H9 (cell line): Measurements from ENCODE around the gene ARHGAP11A. TPM values are rescaled to one million over a fixed set of nuclear protein-coding genes. Genes with fewer than 3 reads are reported as not detected.

Experiments used
- DNase-seq: peaks from one replicate; pipeline ENCODE4 v3.0.0-alpha.2; 2017
- H2AFZ ChIP-seq: one replicate; pipeline ENCODE4 v1.6.1; 2013; ENCODE audit warnings: mild to moderate bottlenecking, low read length, control low read depth, moderate library complexity
- H2AK5ac ChIP-seq: 2 replicates; pipeline ENCODE4 v1.6.1; 2013; ENCODE audit warnings: low read length, control low read depth, mixed read lengths; ENCODE audit not compliant: insufficient read length
- H2BK120ac ChIP-seq: one replicate; pipeline ENCODE4 v1.6.1; 2013; ENCODE audit warnings: low read depth, mild to moderate bottlenecking, low read length, control low read depth, inconsistent platforms; ENCODE audit not compliant: poor library complexity, severe bottlenecking
- H2BK12ac ChIP-seq: 2 replicates; pipeline ENCODE4 v1.6.1; 2013; ENCODE audit warnings: low read length, control low read depth, mixed read lengths, low read depth; ENCODE audit not compliant: insufficient read length
- H2BK15ac ChIP-seq: 2 replicates; pipeline ENCODE4 v1.6.1; 2013; ENCODE audit warnings: low read depth, low read length, control low read depth
- H2BK20ac ChIP-seq: one replicate; pipeline ENCODE4 v1.6.1; 2013; ENCODE audit warnings: low read depth, mild to moderate bottlenecking, low read length, control low read depth, inconsistent platforms; ENCODE audit not compliant: poor library complexity, severe bottlenecking
- H2BK5ac ChIP-seq: 2 replicates; pipeline ENCODE4 v1.6.1; 2013; ENCODE audit warnings: low read length, control low read depth, mixed read lengths; ENCODE audit not compliant: insufficient read length
- H3K14ac ChIP-seq: 2 replicates; pipeline ENCODE4 v1.6.1; 2013; ENCODE audit warnings: low read length, control low read depth; ENCODE audit not compliant: insufficient read depth
- H3K18ac ChIP-seq: 2 replicates; pipeline ENCODE4 v1.6.1; 2013; ENCODE audit warnings: low read depth, mild to moderate bottlenecking, mixed read lengths, low read length, control low read depth; ENCODE audit not compliant: insufficient read length
- H3K23ac ChIP-seq: 2 replicates; pipeline ENCODE4 v1.6.1; 2013; ENCODE audit warnings: low read length, control low read depth, mixed read lengths, low read depth; ENCODE audit not compliant: insufficient read length
- H3K23me2 ChIP-seq: 2 replicates; pipeline ENCODE4 v1.6.1; 2013; ENCODE audit warnings: low read depth, mild to moderate bottlenecking, mixed read lengths, low read length, control low read depth; ENCODE audit not compliant: insufficient read length, poor library complexity, severe bottlenecking
- H3K27ac ChIP-seq: 2 replicates; pipeline ENCODE4 v1.5.1; 2013; ENCODE audit warnings: low read length, control low read depth, mixed read lengths, low read depth; ENCODE audit not compliant: insufficient read length
- H3K27me3 ChIP-seq: 2 replicates; pipeline ENCODE4 v1.6.1; 2013; ENCODE audit warnings: low read length, control low read depth, inconsistent platforms; ENCODE audit not compliant: insufficient read depth
- H3K4ac ChIP-seq: 2 replicates; pipeline ENCODE4 v1.6.1; 2013; ENCODE audit warnings: low read depth, mild to moderate bottlenecking, control low read depth, inconsistent platforms, low read length, moderate library complexity
- H3K4me1 ChIP-seq: 2 replicates; pipeline ENCODE4 v1.6.1; 2013; ENCODE audit warnings: low read length, control low read depth, inconsistent platforms; ENCODE audit not compliant: insufficient read depth
- H3K4me2 ChIP-seq: 2 replicates; pipeline ENCODE4 v1.6.1; 2013; ENCODE audit warnings: low read length, control low read depth, mixed read lengths; ENCODE audit not compliant: insufficient read length, insufficient read depth
- H3K56ac ChIP-seq: 2 replicates; pipeline ENCODE4 v1.6.1; 2013; ENCODE audit warnings: low read depth, mild to moderate bottlenecking, mixed read lengths, low read length, control low read depth; ENCODE audit not compliant: insufficient read length
- H3K79me1 ChIP-seq: 2 replicates; pipeline ENCODE4 v1.6.1; 2013; ENCODE audit warnings: low read depth, mild to moderate bottlenecking, moderate library complexity, low read length, control low read depth, inconsistent platforms; ENCODE audit not compliant: insufficient read depth, poor library complexity, severe bottlenecking
- H3K79me2 ChIP-seq: 2 replicates; pipeline ENCODE4 v1.6.1; 2013; ENCODE audit warnings: low read length, control low read depth, inconsistent platforms; ENCODE audit not compliant: insufficient read depth
- H3K9ac ChIP-seq: 2 replicates; pipeline ENCODE4 v1.6.1; 2013; ENCODE audit warnings: low read length, control low read depth, mixed read lengths; ENCODE audit not compliant: insufficient read length; ENCODE audit errors: extremely low read depth
- H3K9me3 ChIP-seq: one replicate; pipeline ENCODE4 v1.6.1; 2013; ENCODE audit warnings: low read depth, low read length, inconsistent platforms; ENCODE audit not compliant: control insufficient read depth
- H3T11ph ChIP-seq: one replicate; pipeline ENCODE4 v1.6.1; 2013; ENCODE audit warnings: mild to moderate bottlenecking, low read length, control low read depth, inconsistent platforms
- H4K20me1 ChIP-seq: one replicate; pipeline ENCODE4 v1.6.1; 2013; ENCODE audit not compliant: control insufficient read depth, insufficient read length, insufficient read depth
- H4K5ac ChIP-seq: 2 replicates; pipeline ENCODE4 v1.6.1; 2013; ENCODE audit warnings: low read depth, mild to moderate bottlenecking, mixed read lengths, low read length, control low read depth; ENCODE audit not compliant: insufficient read length
- H4K8ac ChIP-seq: replicated peaks from 2 replicates; pipeline ENCODE4 v1.6.1; 2013; ENCODE audit warnings: low read length, control low read depth, mixed read lengths, low read depth; ENCODE audit not compliant: insufficient read length
- H4K91ac ChIP-seq: 2 replicates; pipeline ENCODE4 v1.6.1; 2013; ENCODE audit warnings: low read depth, mild to moderate bottlenecking, moderate library complexity, mixed read lengths, low read length, control low read depth; ENCODE audit not compliant: insufficient read length
- H3K27ac Mint-ChIP-seq, 3 experiments: 2 replicates in 2 of 3; 3 replicates in 1 of 3; pipeline ENCODE4 v1.8.0; 2020 to 2021; ENCODE audit warnings: mixed read lengths in 3 of 3, mild to moderate bottlenecking in 1 of 3, moderate library complexity in 1 of 3
- H3K27me3 Mint-ChIP-seq: 2 replicates; pipeline ENCODE4 v1.8.0; 2021; ENCODE audit warnings: low read depth, mild to moderate bottlenecking, moderate library complexity, mixed read lengths
- H3K36me3 Mint-ChIP-seq, 3 experiments: 2 replicates in 2 of 3; 3 replicates in 1 of 3; pipeline ENCODE4 v1.8.0; 2020 to 2021; ENCODE audit warnings: low read depth in 3 of 3, mixed read lengths in 3 of 3; ENCODE audit not compliant: insufficient read depth in 1 of 3
- H3K4me1 Mint-ChIP-seq, 2 experiments: 2 replicates each; pipeline ENCODE4 v1.8.0; 2020; ENCODE audit warnings: mixed read lengths in 2 of 2
- H3K4me3 Mint-ChIP-seq, 2 experiments: 2 replicates in 1 of 2; 3 replicates in 1 of 2; pipeline ENCODE4 v1.8.0; 2020 to 2021; ENCODE audit warnings: mild to moderate bottlenecking in 2 of 2, mixed read lengths in 2 of 2, moderate library complexity in 1 of 2
- H3K9me3 Mint-ChIP-seq, 2 experiments: 2 replicates in 1 of 2; 3 replicates in 1 of 2; pipeline ENCODE4 v1.8.0; 2020; ENCODE audit warnings: mild to moderate bottlenecking in 2 of 2, mixed read lengths in 2 of 2, moderate library complexity in 1 of 2
- CTCF ChIP-seq: fragments of 200-600 bp; sonication (generic); conservative IDR thresholded peaks from 3 replicates; pipeline ENCODE4 v1.8.0; 2021; ENCODE audit warnings: antibody characterized with exemption, mild to moderate bottlenecking
- WGBS: extraction: QIAGEN DNeasy Blood & Tissue Kit; methylation state at CpG from one replicate; pipeline ENCODE4 v1.1.7; 2013; ENCODE audit warnings: missing lambda C conversion rate, low lambda C conversion rate, mixed read lengths; ENCODE audit not compliant: insufficient read length; ENCODE audit errors: extremely low coverage; 5-methylcytosine and 5-hydroxymethylcytosine counted together
- total RNA-seq: library from RNA; stranded (reverse); gene quantifications from 2 replicates; pipeline ENCODE4 v1.2.1, GENCODE V29; 2021

ARHGAP11A gene
- total RNA-seq, 1 experiment from 2014 or later: 94.4 TPM

- H4K20me1 ChIP-seq: no peaks in the 10 kb centered on the region
- H3K27me3 ChIP-seq: no peaks in the 10 kb centered on the region
- no peak overlapping the region for H3T11ph ChIP-seq
- no peak overlapping the region for H2BK15ac ChIP-seq
- H2AFZ ChIP-seq: no peak overlapping the region
- H3K79me2 ChIP-seq: no peaks in the 10 kb centered on the region
- no peak overlapping the region for H3K18ac ChIP-seq
- no peak overlapping the region for H3K14ac ChIP-seq
- no peak overlapping the region for H3K4ac ChIP-seq
- H3K4me1 Mint-ChIP-seq: peaks cover 31 to 46% of the 10 kb centered on the region in 2 experiments
- H3K79me1 ChIP-seq: no peaks in the 10 kb centered on the region
- no peak overlapping the region for H4K8ac ChIP-seq
- H4K5ac ChIP-seq: no peak overlapping the region
- no peak overlapping the region for H3K4me2 ChIP-seq
- no peak overlapping the region for H3K9ac ChIP-seq
- no peaks in the 10 kb centered on the region for H3K27me3 Mint-ChIP-seq
- no peak overlapping the region for H3K4me3 Mint-ChIP-seq
- no peak overlapping the region for H4K91ac ChIP-seq
- no peak overlapping the region for H2BK12ac ChIP-seq
- no peak overlapping the region for H2BK5ac ChIP-seq
- H3K9me3 Mint-ChIP-seq: no peaks in the 10 kb centered on the region; a peak in 1 of 5 replicates
- H3K36me3 Mint-ChIP-seq: peaks cover 0 to 18% (median 6%) of the 10 kb centered on the region in 3 experiments; a peak in 2 of 7 replicates
- H3K23ac ChIP-seq: no peak overlapping the region
- no peak for DNase-seq
- H3K27ac ChIP-seq: no peak overlapping the region
- no peak overlapping the region for H3K56ac ChIP-seq
- WGBS: no CpG with 5 or more reads among the region's 9 CpGs
- no peak overlapping the region for H2AK5ac ChIP-seq
- H2BK20ac ChIP-seq: no peak overlapping the region
- H3K23me2 ChIP-seq: no peaks in the 10 kb centered on the region
- H3K4me1 ChIP-seq: no peaks in the 10 kb centered on the region; the same call in 1 of the 2 replicates
- no peak overlapping the region for H2BK120ac ChIP-seq
- H3K9me3 ChIP-seq: no peaks in the 10 kb centered on the region
- no peak overlapping the region for H3K27ac Mint-ChIP-seq
- no peak for TF ChIP-seq CTCF
Observed at GRCh38 chr15:32656496-32656895, 41.2 kb downstream of the ARHGAP11A start.
